Neuronal stem cell (in vitro differentiated cells): ENCODE data around the gene SCGN.

Experiments
- DNase-seq: peaks from one replicate; pipeline ENCODE4 v3.0.0-alpha.2; 2013; ENCODE audit warnings: low spot score
- H2AFZ ChIP-seq: one replicate; pipeline ENCODE4 v1.6.1; 2013; ENCODE audit warnings: mild to moderate bottlenecking, low read length, inconsistent platforms
- H2AK5ac ChIP-seq: 2 replicates; pipeline ENCODE4 v1.6.1; 2013; ENCODE audit warnings: low read depth, mild to moderate bottlenecking, inconsistent platforms, low read length, moderate library complexity, mixed read lengths
- H2BK120ac ChIP-seq: 2 replicates; pipeline ENCODE4 v1.6.1; 2013; ENCODE audit warnings: low read depth, mild to moderate bottlenecking, inconsistent platforms, low read length, moderate library complexity, mixed read lengths
- H2BK12ac ChIP-seq: one replicate; pipeline ENCODE4 v1.6.1; 2013; ENCODE audit warnings: low read length, inconsistent platforms
- H2BK15ac ChIP-seq: 2 replicates; pipeline ENCODE4 v1.6.1; 2013; ENCODE audit warnings: mild to moderate bottlenecking, low read length, inconsistent platforms, mixed read lengths
- H2BK5ac ChIP-seq: one replicate; pipeline ENCODE4 v1.6.1; 2013; ENCODE audit warnings: inconsistent platforms, mild to moderate bottlenecking, low read length, moderate library complexity
- H3K14ac ChIP-seq: one replicate; pipeline ENCODE4 v1.6.1; 2013; ENCODE audit warnings: low read length, inconsistent platforms
- H3K18ac ChIP-seq: 2 replicates; pipeline ENCODE4 v1.6.1; 2013; ENCODE audit warnings: low read length, inconsistent platforms
- H3K23ac ChIP-seq: 2 replicates; pipeline ENCODE4 v1.6.1; 2013; ENCODE audit warnings: low read depth, mild to moderate bottlenecking, mixed read lengths, low read length, inconsistent platforms; ENCODE audit not compliant: poor library complexity
- H3K27ac ChIP-seq: replicated peaks from 3 replicates; pipeline ENCODE4 v1.5.1; 2013; ENCODE audit warnings: low read length, inconsistent platforms
- H3K27me3 ChIP-seq, 3 experiments: 2 replicates each; pipeline ENCODE4 v1.6.1; 2013; ENCODE audit warnings: low read length in 3 of 3, mild to moderate bottlenecking in 2 of 3, inconsistent platforms in 1 of 3, low read depth in 1 of 3, mixed read lengths in 1 of 3, moderate library complexity in 1 of 3; ENCODE audit not compliant: control insufficient read depth in 3 of 3, insufficient read depth in 3 of 3
- H3K36me3 ChIP-seq, 2 donors: replicated peaks in 1 of 2; 2 replicates each; pipeline ENCODE4 v1.6.1; 2013; ENCODE audit warnings: low read length in 2 of 2; ENCODE audit not compliant: control insufficient read depth in 2 of 2, insufficient read depth in 2 of 2
- H3K4ac ChIP-seq: 2 replicates; pipeline ENCODE4 v1.6.1; 2013; ENCODE audit warnings: inconsistent platforms, mild to moderate bottlenecking, low read length, moderate library complexity
- H3K4me1 ChIP-seq, 2 donors: 1 replicate in 1 of 2; 2 replicates in 1 of 2; pipeline ENCODE4 v1.6.1; 2013; ENCODE audit warnings: low read length in 2 of 2, low read depth in 1 of 2; ENCODE audit not compliant: control insufficient read depth in 2 of 2, insufficient read depth in 1 of 2
- H3K4me2 ChIP-seq: one replicate; pipeline ENCODE4 v1.6.1; 2013; ENCODE audit warnings: mild to moderate bottlenecking, low read length, inconsistent platforms; ENCODE audit not compliant: insufficient read depth, poor library complexity, severe bottlenecking
- H3K4me3 ChIP-seq, 2 donors: 2 replicates each; pipeline ENCODE4 v1.5.1; 2013; ENCODE audit warnings: low read length in 2 of 2, mild to moderate bottlenecking in 2 of 2, inconsistent platforms in 1 of 2, moderate library complexity in 1 of 2
- H3K79me1 ChIP-seq: one replicate; pipeline ENCODE4 v1.6.1; 2013; ENCODE audit warnings: low read depth, mild to moderate bottlenecking, inconsistent platforms, low read length, moderate library complexity
- H3K9ac ChIP-seq: one replicate; pipeline ENCODE4 v1.6.1; 2013; ENCODE audit warnings: mild to moderate bottlenecking, low read depth, low read length, inconsistent platforms; ENCODE audit not compliant: poor library complexity
- H3K9me3 ChIP-seq, 2 donors: replicated peaks in 1 of 2; 2 replicates each; pipeline versions ENCODE3 to v1.6.1; 2013; ENCODE audit warnings: low read length in 2 of 2, mild to moderate bottlenecking in 2 of 2, inconsistent platforms in 1 of 2, low read depth in 1 of 2, mixed read lengths in 1 of 2, moderate library complexity in 1 of 2; ENCODE audit not compliant: control insufficient read depth in 2 of 2, insufficient read depth in 1 of 2
- H4K8ac ChIP-seq: one replicate; pipeline ENCODE4 v1.6.1; 2013; ENCODE audit warnings: low read depth, mild to moderate bottlenecking, inconsistent platforms, low read length, moderate library complexity
- H4K91ac ChIP-seq: one replicate; pipeline ENCODE4 v1.6.1; 2013; ENCODE audit warnings: low read length, low read depth, mild to moderate bottlenecking, inconsistent platforms; ENCODE audit not compliant: poor library complexity
- WGBS, 2 donors: extraction: QIAGEN DNeasy Blood & Tissue Kit; methylation state at CpG; one replicate each; pipeline ENCODE4 v1.1.7; 2013; ENCODE audit warnings: missing lambda C conversion rate in 2 of 2, mixed read lengths in 1 of 2; ENCODE audit not compliant: insufficient read length in 2 of 2, insufficient replicate concordance in 1 of 2; ENCODE audit errors: extremely low coverage in 2 of 2; 5-methylcytosine and 5-hydroxymethylcytosine counted together

Gene SCGN

GRCh38 chr6:25623065-25623464 lies 28.9 kb upstream of the SCGN start:
- H3K9ac ChIP-seq, result no peak overlapping the region
- H3K36me3 ChIP-seq, result no peaks in the 10 kb centered on the region
- H2AK5ac ChIP-seq, result no peak overlapping the region
- no peak overlapping the region for H2BK120ac ChIP-seq
- H3K18ac ChIP-seq, result no peak overlapping the region
- H3K4me1 ChIP-seq, result peaks cover 0 to 3% of the 10 kb centered on the region in 2 donors
- H3K4me2 ChIP-seq, result no peak overlapping the region
- H3K9me3 ChIP-seq, result no peaks in the 10 kb centered on the region
- H4K8ac ChIP-seq, result no peak overlapping the region
- no peak overlapping the region for H3K14ac ChIP-seq
- H2BK15ac ChIP-seq, result no peak overlapping the region
- no peak overlapping the region for H2BK5ac ChIP-seq
- H3K4ac ChIP-seq, result no peak overlapping the region
- H4K91ac ChIP-seq, result no peak overlapping the region
- H3K27me3 ChIP-seq, result peaks cover 0 to 4% (median 0%) of the 10 kb centered on the region in 3 experiments
- H3K23ac ChIP-seq, result no peak overlapping the region
- H3K27ac ChIP-seq, result no peak overlapping the region
- no CpG with 5 or more reads among the region's 1 CpG for WGBS, 2 donors
- no peaks in the 10 kb centered on the region for H3K79me1 ChIP-seq
- no peak overlapping the region for H2AFZ ChIP-seq
- no peak for DNase-seq
- H2BK12ac ChIP-seq, result no peak overlapping the region
- H3K4me3 ChIP-seq, result no peak overlapping the region

- H3K23ac ChIP-seq, result no peak overlapping the region
- no peak overlapping the region for H2BK120ac ChIP-seq
- no peak overlapping the region for H3K9ac ChIP-seq
- no peaks in the 10 kb centered on the region for H3K9me3 ChIP-seq
- H2AFZ ChIP-seq, result no peak overlapping the region
- no peak overlapping the region for H2BK15ac ChIP-seq
- no peaks in the 10 kb centered on the region for H3K36me3 ChIP-seq
- H4K8ac ChIP-seq, result no peak overlapping the region
- no peak overlapping the region for H2BK5ac ChIP-seq
- peaks cover 0 to 4% (median 0%) of the 10 kb centered on the region in 3 experiments for H3K27me3 ChIP-seq
- H3K4ac ChIP-seq, result no peak overlapping the region
- no peaks in the 10 kb centered on the region for H3K79me1 ChIP-seq
- no peak overlapping the region for H2AK5ac ChIP-seq
- no peak for DNase-seq
- no CpG with 5 or more reads among the region's 1 CpG for WGBS, 2 donors
- no peak overlapping the region for H3K4me3 ChIP-seq
- no peak overlapping the region for H3K14ac ChIP-seq
- no peak overlapping the region for H3K4me2 ChIP-seq
- H2BK12ac ChIP-seq, result no peak overlapping the region
- peaks cover 0 to 7% of the 10 kb centered on the region in 2 donors for H3K4me1 ChIP-seq
- no peak overlapping the region for H3K27ac ChIP-seq
- no peak overlapping the region for H3K18ac ChIP-seq
- no peak overlapping the region for H4K91ac ChIP-seq
Measured at GRCh38 chr6:25623879-25624278, 28.1 kb upstream of the SCGN start.

DNA sequence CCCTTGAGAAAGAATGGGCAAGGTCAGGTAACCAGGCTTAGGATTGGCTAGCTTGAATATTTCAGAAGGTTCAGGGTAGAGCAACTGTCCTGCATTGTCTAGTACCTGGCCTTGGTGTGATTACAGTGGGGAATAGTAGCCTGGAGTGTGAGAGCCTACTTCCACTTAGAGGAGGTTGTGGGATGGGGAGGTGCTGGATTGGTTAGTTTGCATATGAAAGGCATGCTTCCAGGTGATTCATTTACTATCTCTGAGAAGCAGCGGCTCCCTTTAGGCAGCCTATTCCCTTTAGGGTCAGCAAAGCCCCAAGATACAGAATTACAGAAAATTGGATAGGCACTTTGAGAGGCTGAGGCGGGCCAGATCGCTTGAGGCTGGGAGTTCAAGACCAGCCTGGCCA lies 25.0 kb upstream of the SCGN start:
- no peak overlapping the region for H3K18ac ChIP-seq
- no peak for DNase-seq
- no peak overlapping the region for H3K27ac ChIP-seq
- H3K4me3 ChIP-seq, result no peak overlapping the region
- H2BK120ac ChIP-seq, result no peak overlapping the region
- H2AK5ac ChIP-seq, result no peak overlapping the region
- H3K79me1 ChIP-seq, result no peaks in the 10 kb centered on the region
- no peak overlapping the region for H4K8ac ChIP-seq
- H3K27me3 ChIP-seq, result peaks cover 0 to 8% (median 0%) of the 10 kb centered on the region in 3 experiments
- H3K9me3 ChIP-seq, result no peaks in the 10 kb centered on the region
- H3K4ac ChIP-seq, result no peak overlapping the region
- no peak overlapping the region for H2AFZ ChIP-seq
- no CpG with 5 or more reads among the region's 3 CpGs for WGBS, 2 donors
- no peak overlapping the region for H2BK12ac ChIP-seq
- no peaks in the 10 kb centered on the region for H3K36me3 ChIP-seq
- H2BK5ac ChIP-seq, result no peak overlapping the region
- no peak overlapping the region for H3K14ac ChIP-seq
- H2BK15ac ChIP-seq, result no peak overlapping the region
- H3K4me2 ChIP-seq, result no peak overlapping the region
- no peak overlapping the region for H3K23ac ChIP-seq
- H4K91ac ChIP-seq, result no peak overlapping the region
- H3K4me1 ChIP-seq, result peaks cover 0 to 15% of the 10 kb centered on the region in 2 donors
- H3K9ac ChIP-seq, result no peak overlapping the region

- H2BK5ac ChIP-seq, result no peak overlapping the region
- no peak overlapping the region for H2BK120ac ChIP-seq
- H3K14ac ChIP-seq, result no peak overlapping the region
- no peaks in the 10 kb centered on the region for H3K36me3 ChIP-seq
- H3K23ac ChIP-seq, result no peak overlapping the region
- H3K4me1 ChIP-seq, result peaks cover 0 to 15% of the 10 kb centered on the region in 2 donors
- H3K27ac ChIP-seq, result no peak overlapping the region
- DNase-seq, result no peak
- H3K4me3 ChIP-seq, result no peak overlapping the region
- H4K91ac ChIP-seq, result no peak overlapping the region
- H3K4me2 ChIP-seq, result no peak overlapping the region
- no peaks in the 10 kb centered on the region for H3K9me3 ChIP-seq
- no peak overlapping the region for H2AFZ ChIP-seq
- H3K9ac ChIP-seq, result no peak overlapping the region
- no peak overlapping the region for H4K8ac ChIP-seq
- no peaks in the 10 kb centered on the region for H3K79me1 ChIP-seq
- H3K27me3 ChIP-seq, result peaks cover 0 to 8% (median 0%) of the 10 kb centered on the region in 3 experiments
- H3K4ac ChIP-seq, result no peak overlapping the region
- H2BK15ac ChIP-seq, result no peak overlapping the region
- no peak overlapping the region for H2AK5ac ChIP-seq
- H3K18ac ChIP-seq, result no peak overlapping the region
- H2BK12ac ChIP-seq, result no peak overlapping the region
- no CpG with 5 or more reads among the region's 4 CpGs for WGBS, 2 donors
Measured at GRCh38 chr6:25628471-25629197, 23.4 kb upstream of the SCGN start.
